Cerebellar nuclear complex (tissue), 1 donor: ENCODE measurements around the gene YWHAQ.
"Not testable (repeated sequence)": the region's sequence is repeated elsewhere in the genome, so short reads cannot be mapped to it uniquely, and the experiment has no call there.

Experiments used
- DNase-seq, 2 experiments: peaks; one replicate each; lab custom pipeline; 2025; lab: John Stamatoyannopoulos, UW

Gene YWHAQ

DNA sequence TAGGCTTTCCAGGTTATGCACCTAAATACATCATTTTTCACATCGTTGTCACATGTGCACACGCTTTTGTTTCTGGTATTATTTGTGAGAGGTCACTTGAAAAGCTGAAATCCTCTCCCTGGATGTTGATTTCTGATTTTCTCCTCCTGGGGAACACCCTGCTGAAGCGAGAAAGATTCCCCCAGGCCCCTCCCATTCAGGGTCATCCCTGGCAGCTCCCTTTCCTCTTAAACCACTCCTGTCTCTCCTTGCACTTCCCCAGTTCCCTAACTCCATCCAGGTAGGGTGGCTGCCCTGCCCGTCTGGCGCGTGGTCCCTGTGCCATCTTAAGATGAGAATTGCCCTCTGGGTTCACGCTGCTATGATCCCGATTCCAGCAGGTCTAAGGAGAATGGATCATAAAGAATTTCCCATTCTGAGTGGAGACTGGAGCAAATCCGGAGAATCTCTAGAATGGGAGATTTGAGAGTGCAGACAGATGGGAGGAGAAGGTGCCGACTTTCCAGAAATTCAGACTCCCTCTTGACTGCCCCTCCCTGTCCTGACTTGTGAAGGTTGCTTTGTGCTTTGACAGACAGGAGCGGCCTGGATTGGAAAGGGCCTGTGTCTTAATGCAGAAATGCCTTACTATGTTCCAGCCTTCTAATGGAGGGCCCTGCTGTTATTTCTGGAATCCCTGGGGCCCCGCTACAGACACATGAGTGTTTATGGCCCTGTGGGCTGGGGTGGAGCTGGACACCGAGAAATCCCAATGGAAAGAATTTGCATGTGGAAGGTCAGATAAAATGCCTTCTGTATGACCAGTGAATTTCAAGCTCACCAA lies 1.3 kb upstream of the YWHAQ start:
- DNase-seq = no peak

DNA sequence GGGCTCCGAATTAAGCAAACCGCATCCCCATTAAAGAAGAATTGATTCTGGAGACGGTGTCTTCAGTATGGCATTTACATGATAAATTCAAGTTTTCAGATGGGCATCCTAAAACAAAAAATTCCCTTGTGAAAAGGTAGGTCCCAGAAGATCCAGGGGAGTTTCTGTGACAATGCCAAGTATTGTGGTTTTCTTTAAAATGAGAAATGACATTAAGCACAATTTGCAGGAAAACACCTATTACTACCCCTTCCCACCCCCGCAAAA lies 689 bp upstream of the YWHAQ start:
- no peak for DNase-seq

GRCh38 chr2:9630117-9630735 lies 571 bp downstream of the YWHAQ start:
- DNase-seq = no peak

GRCh38 chr2:9629222-9630116 lies 1.3 kb downstream of the YWHAQ start:
- no peak for DNase-seq

- no peak for DNase-seq
Observed at GRCh38 chr2:9627310-9627709, 3.5 kb downstream of the YWHAQ start.

DNA sequence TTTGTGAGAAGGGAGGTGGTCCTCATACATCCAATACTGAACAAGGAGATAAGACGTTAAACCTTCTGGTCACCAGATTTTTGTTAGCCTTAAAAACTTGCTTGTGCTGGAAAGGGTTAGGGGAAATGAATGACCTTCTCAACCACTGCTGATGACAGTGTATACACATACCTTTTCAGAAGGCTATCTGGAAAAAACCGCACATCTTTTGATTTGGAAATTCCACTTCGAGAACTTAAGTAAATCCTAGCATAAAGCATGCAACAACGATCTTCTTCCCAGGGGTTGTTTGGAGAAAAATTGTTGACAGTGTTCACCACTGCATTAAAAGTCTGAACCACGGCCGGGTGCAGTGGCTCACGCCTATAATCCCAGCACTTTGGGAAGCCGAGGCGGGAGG lies 7.6 kb downstream of the YWHAQ start:
- DNase-seq = no peak

- not testable (repeated sequence) for DNase-seq
Observed at GRCh38 chr2:9621655-9622054, 9.1 kb downstream of the YWHAQ start.

- DNase-seq = no peak
Observed at GRCh38 chr2:9618410-9618809, 12.4 kb downstream of the YWHAQ start.

DNA sequence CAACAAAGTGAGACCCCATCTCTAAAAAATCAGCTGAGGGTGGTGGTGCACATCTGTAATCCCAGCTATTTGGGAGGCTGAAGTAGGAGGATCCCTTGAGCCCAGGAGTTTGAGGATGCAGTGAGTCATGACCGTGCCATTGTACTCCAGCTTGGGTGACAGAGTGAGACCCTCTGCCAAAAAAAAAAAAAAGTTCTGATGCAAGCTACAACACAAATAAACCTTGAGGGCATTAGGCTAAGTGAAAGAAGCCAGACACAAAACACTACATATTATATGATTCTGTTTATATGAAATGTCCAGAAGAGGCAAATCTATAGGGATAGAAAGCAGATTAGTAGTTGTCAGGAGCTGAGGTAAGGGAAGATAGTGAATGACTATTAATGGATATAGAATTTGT lies 13.0 kb downstream of the YWHAQ start:
- DNase-seq = no peak

GRCh38 chr2:9617296-9617695 lies 13.5 kb downstream of the YWHAQ start:
- DNase-seq = no peak

DNA sequence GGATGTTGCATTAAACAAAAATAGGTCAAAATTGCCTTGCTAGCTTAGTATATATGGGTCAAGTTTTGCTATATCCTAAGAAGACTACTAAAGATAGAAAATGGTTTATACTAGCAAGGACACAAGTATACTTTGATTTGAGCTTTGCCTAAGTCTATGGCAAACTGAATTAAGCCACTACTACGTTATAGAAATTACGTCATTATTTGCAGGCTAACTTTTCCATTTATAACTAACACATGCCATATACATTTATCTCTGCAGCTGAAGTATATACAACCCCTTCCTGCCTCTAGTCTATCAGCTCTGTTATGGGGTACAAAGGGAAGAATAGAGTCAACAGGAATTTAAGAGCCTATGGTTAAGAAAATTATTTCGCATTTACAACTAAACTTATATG lies 16.2 kb downstream of the YWHAQ start:
- DNase-seq = no peak

DNA sequence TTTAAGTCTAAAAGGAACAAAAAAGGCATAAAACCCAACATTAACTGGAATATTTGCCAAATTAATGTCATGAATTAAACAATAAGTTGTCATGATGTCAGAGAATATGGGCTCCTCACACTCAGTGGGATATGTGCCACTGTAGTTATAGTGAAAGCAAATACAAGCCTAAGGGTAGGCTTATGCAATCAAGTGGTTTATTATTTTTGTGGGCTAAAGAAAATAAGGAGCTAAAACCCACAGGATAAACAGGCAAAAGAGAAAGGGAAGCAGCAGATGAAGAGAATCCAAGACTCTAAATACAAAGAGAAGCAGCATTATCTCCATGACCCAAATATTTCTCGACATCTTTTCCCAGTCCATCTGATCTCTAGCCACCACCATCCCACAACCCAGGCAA lies 17.5 kb downstream of the YWHAQ start:
- no peak for DNase-seq

DNA sequence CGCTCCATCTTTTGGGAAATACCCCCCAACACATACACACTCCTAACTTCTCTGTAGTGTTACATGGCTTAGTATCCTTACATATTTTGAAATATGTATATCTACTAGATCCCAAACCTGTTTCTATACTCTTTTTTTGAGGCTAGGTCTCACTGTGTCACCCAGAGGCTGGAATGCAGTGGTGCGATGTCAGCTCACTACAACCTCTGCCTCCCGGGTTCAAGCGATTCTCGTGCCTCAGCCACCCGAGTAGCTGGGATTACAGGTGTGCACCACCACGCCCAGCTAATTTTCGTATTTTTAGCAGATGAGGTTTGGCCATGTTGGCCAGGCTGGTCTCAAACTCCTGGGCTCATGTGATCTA lies 19.3 kb downstream of the YWHAQ start:
- DNase-seq = not testable (repeated sequence)

- DNase-seq = no peak
Observed at GRCh38 chr2:9610781-9611548, 19.8 kb downstream of the YWHAQ start.

DNA sequence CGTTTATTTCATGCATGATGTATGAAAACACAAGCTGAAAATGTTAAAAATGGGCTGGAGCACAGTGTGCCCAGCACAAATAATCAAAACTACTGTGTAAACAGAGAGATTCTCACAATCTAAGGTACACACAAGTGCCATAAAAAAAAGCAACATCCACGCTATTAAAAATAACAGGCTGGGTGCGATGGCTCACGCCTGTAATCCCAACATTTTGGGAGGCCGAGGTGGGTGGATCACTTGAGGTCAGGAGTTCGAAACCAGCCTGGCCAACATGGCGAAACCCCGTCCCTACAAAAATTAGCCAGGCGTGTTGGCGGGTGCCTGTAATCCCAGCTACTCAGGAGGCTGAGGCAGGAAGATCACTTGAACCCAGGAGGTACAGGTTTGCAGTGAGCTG lies 22.3 kb downstream of the YWHAQ start:
- DNase-seq = not testable (repeated sequence)

DNA sequence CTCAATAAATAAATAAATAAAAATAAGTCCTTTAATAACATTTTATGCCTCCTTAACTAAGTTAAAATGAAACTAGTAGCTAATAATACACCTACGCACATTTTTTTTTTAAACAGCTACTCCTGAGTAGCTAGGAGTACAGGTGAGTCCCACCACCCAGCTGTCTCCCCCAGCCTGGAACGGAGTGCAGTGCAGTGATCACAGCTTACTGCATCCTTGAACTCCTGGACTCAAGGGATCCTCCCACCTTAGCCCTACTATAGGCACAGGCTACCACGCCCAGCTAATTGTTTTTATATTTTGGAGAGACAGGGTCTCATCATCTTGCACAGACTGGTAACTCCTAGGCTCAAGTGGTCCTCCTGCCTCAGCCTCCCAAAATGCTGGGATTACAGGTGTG lies 28.4 kb downstream of the YWHAQ start:
- DNase-seq = no peak

- DNase-seq = no peak
Observed at GRCh38 chr2:9601397-9601796, 29.4 kb downstream of the YWHAQ start.

DNA sequence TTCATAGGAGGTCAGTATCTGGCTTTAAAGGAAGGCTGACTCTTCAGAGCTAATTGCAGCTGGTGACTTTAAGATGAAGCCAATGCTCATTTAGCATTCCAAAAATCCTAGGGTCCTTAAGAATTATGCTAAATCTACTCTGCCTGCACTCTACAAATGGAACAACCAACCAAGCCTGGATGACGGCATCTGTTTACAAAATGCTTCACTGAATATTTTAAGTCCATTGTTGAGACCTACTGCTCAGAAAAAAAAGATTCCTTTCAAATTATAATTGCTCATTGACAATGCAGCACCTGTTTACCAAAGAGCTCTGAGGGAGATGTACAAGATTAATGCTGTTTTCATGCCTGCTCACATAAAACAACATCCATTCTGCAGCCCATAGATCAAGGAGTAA lies 31.4 kb downstream of the YWHAQ start:
- no peak for DNase-seq

- DNase-seq = no peak
Observed at GRCh38 chr2:9596621-9597311, 34.0 kb downstream of the YWHAQ start.

GRCh38 chr2:9595746-9596145 lies 35.1 kb downstream of the YWHAQ start:
- DNase-seq = no peak

GRCh38 chr2:9595256-9595655 lies 35.5 kb downstream of the YWHAQ start:
- DNase-seq = not testable (repeated sequence)
